Measurements from ENCODE around the gene UST.

DNA sequence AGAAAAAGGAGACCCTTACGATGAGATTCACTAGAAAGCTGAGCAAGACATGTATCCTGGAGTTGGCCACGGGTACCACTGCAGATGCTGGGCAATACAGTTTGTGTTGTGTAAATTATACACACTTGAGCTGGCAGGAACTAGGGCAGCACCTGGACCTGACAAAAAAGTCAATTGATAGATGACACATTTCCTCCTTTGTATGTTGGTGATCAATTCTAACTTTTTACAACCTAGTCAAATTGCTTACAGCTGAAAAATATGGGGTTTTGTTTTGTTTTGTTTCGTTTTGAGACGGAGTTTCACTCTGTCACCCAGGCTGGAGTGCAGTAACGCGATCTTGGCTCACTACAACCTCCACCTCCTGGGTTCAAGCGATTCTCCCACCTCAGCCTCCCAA lies 108.9 kb downstream of the UST start:
- TF ChIP-seq CTCF (conservative IDR thresholded peaks at IDR 0.05; ENCODE audit: low read length) (no peak), EZH2phosphoT487 (IDR thresholded peaks at IDR 0.05; ENCODE audit: borderline replicate concordance) (no peak)

Measured in Loucy (cell line).